Colonic mucosa (tissue), 4 donors: ENCODE data around the gene PDRG1. TPM values are rescaled to one million over a fixed set of nuclear protein-coding genes. Genes with fewer than 3 reads are reported as not detected.

Experiments
- DNase-seq: peaks from one replicate; pipeline ENCODE4 v3.0.0-alpha.2; 2020
- H3K27ac ChIP-seq: fragments of 200-600 bp; one replicate; pipeline ENCODE4 v1.8.0; 2021
- H3K27me3 ChIP-seq: fragments of 200-600 bp; one replicate; pipeline ENCODE4 v1.8.0; 2021
- H3K36me3 ChIP-seq: fragments of 200-600 bp; one replicate; pipeline ENCODE4 v1.8.0; 2021
- H3K4me1 ChIP-seq: fragments of 200-600 bp; one replicate; pipeline ENCODE4 v1.8.0; 2021; ENCODE audit warnings: mild to moderate bottlenecking
- H3K4me3 ChIP-seq: fragments of 200-600 bp; one replicate; pipeline ENCODE4 v1.8.0; 2021
- H3K9ac ChIP-seq, 2 donors: one replicate each; pipeline ENCODE4 v1.7.0; 2013; ENCODE audit warnings: control low read depth in 2 of 2, low read depth in 2 of 2, low read length in 2 of 2
- H3K9me3 ChIP-seq: fragments of 200-600 bp; one replicate; pipeline ENCODE4 v1.8.0; 2021
- CTCF ChIP-seq: fragments of 200-600 bp; IDR thresholded peaks from one replicate; pipeline ENCODE4 v1.8.0; 2022; ENCODE audit warnings: antibody characterized with exemption, mild to moderate bottlenecking
- intact Hi-C: fragments of 100-400 bp; cut with DNase I; formaldehyde crosslinking; loops from one replicate; pipeline ENCODE4 v1.14.1; 2022
- total RNA-seq, 2 donors: library from RNA; stranded (reverse); fragmentation: NEBNext Ultra II Directional in 1 of 2; extraction: Animal tissue kit (Norgen Biotek cat#: 25700) in 1 of 2; gene quantifications; one replicate each; pipeline ENCODE4 v1.2.1, GENCODE V29; 2021
- donor health status: healthy.
- donor health status: DM: no; HTN: no; CAD: no.
- donor health status: DM: no; HTN: no; CAD: no.

PDRG1 gene
- total RNA-seq, 2 donors from 2014 or later: 9.9 to 14.6 TPM

GRCh38 chr20:31990641-31991338 is 38.9 kb upstream of the PDRG1 start:
- Histone ChIP-seq H3K27ac (no peak overlapping the region), H3K9ac (no peak overlapping the region), H3K27me3 (peaks cover 10% of the 10 kb centered on the region), H3K4me1 (no peaks in the 10 kb centered on the region), H3K9me3 (no peaks in the 10 kb centered on the region), H3K36me3 (no peaks in the 10 kb centered on the region), H3K4me3 (no peak overlapping the region)
- intact Hi-C loops: no loop called here
- no peak for DNase-seq
- TF ChIP-seq CTCF: no peak

- no peak for TF ChIP-seq CTCF
- Histone ChIP-seq H3K9ac (no peak overlapping the region), H3K36me3 (no peaks in the 10 kb centered on the region), H3K4me3 (no peak overlapping the region), H3K9me3 (no peaks in the 10 kb centered on the region), H3K27me3 (no peaks in the 10 kb centered on the region), H3K27ac (no peak overlapping the region), H3K4me1 (no peaks in the 10 kb centered on the region)
- intact Hi-C loops: no loop called here
- no peak for DNase-seq
Observed at GRCh38 chr20:31989030-31989645, 37.3 kb upstream of the PDRG1 start.

- H3K9ac ChIP-seq: no peak overlapping the region
- no peaks in the 10 kb centered on the region for H3K36me3 ChIP-seq
- DNase-seq: no peak
- intact Hi-C loops: no loop called here
- no peaks in the 10 kb centered on the region for H3K27me3 ChIP-seq
- no peaks in the 10 kb centered on the region for H3K9me3 ChIP-seq
- H3K4me3 ChIP-seq: no peak overlapping the region
- H3K27ac ChIP-seq: no peak overlapping the region
- no peaks in the 10 kb centered on the region for H3K4me1 ChIP-seq
- no peak for TF ChIP-seq CTCF
Observed at GRCh38 chr20:31988430-31989015, 36.7 kb upstream of the PDRG1 start.

GRCh38 chr20:31987744-31988143 is 35.9 kb upstream of the PDRG1 start:
- Histone ChIP-seq H3K4me3 (no peak overlapping the region), H3K36me3 (no peaks in the 10 kb centered on the region), H3K4me1 (no peaks in the 10 kb centered on the region), H3K27ac (no peak overlapping the region), H3K9me3 (no peaks in the 10 kb centered on the region), H3K9ac (no peak overlapping the region), H3K27me3 (no peaks in the 10 kb centered on the region)
- no peak for DNase-seq
- intact Hi-C loops: no loop called here
- no peak for TF ChIP-seq CTCF

- no peaks in the 10 kb centered on the region for H3K27me3 ChIP-seq
- intact Hi-C loops: no loop called here
- no peak overlapping the region for H3K27ac ChIP-seq
- H3K9me3 ChIP-seq: no peaks in the 10 kb centered on the region
- no peak for TF ChIP-seq CTCF
- no peak overlapping the region for H3K4me3 ChIP-seq
- no peaks in the 10 kb centered on the region for H3K4me1 ChIP-seq
- no peaks in the 10 kb centered on the region for H3K36me3 ChIP-seq
- DNase-seq: no peak
- no peak overlapping the region for H3K9ac ChIP-seq
Observed at GRCh38 chr20:31984981-31985471, 33.2 kb upstream of the PDRG1 start.
